HepG2 (cell line): ENCODE results near the gene SERTAD3.

Source experiments
- EZH2 ChIP-seq: conservative IDR thresholded peaks from 2 replicates; pipeline ENCODE4 v1.6.1; 2012; ENCODE audit warnings: mild to moderate bottlenecking, low read depth, low read length, moderate library complexity
- JARID2 ChIP-seq: sonication (generic); formaldehyde crosslinking; IDR thresholded peaks from 2 replicates; pipeline ENCODE4 v1.8.1; 2023; ENCODE audit warnings: missing genetic modification reagents, inconsistent platforms; ENCODE audit not compliant: insufficient replicate concordance
- NR2C2 ChIP-seq: sonication (generic); formaldehyde crosslinking; IDR thresholded peaks from 2 replicates; pipeline ENCODE4 v1.4.0; 2020; ENCODE audit warnings: missing genetic modification reagents, mild to moderate bottlenecking, moderate library complexity, borderline replicate concordance
- RELA ChIP-seq: sonication (generic); formaldehyde crosslinking; IDR thresholded peaks from 2 replicates; pipeline ENCODE4 v1.4.0; 2020; ENCODE audit warnings: missing genetic modification reagents
- SIN3A ChIP-seq: IDR thresholded peaks from 2 replicates; pipeline ENCODE4 v1.6.1; 2011; ENCODE audit warnings: low read depth, mild to moderate bottlenecking, control low read depth, low read length, borderline replicate concordance
- SMC3 ChIP-seq: IDR thresholded peaks from 2 replicates; pipeline ENCODE4 v1.6.1; 2011; ENCODE audit warnings: low read length, improper control_type of control experiment
- TBL1XR1 ChIP-seq: fragments of 150-350 bp; IDR thresholded peaks from 2 replicates; pipeline ENCODE4 v1.6.1; 2014; ENCODE audit warnings: borderline replicate concordance, low read length; ENCODE audit not compliant: partially characterized antibody
- ZNF784 ChIP-seq: sonication (generic); formaldehyde crosslinking; IDR thresholded peaks from 2 replicates; pipeline ENCODE4 v1.5.1; 2020; ENCODE audit warnings: missing genetic modification reagents, mild to moderate bottlenecking, borderline replicate concordance
- TF ChIP-seq, protein P1 (sequence below): sonication (generic); formaldehyde crosslinking; IDR thresholded peaks from 2 replicates; pipeline ENCODE4 v1.5.0; 2020; ENCODE audit warnings: mild to moderate bottlenecking, missing genetic modification reagents, moderate library complexity

GRCh38 chr19:40395956-40396355, 48.2 kb downstream of the SERTAD3 start:
- TF ChIP-seq TBL1XR1 (no peak), NR2C2 (no peak), RELA (no peak), SIN3A (no peak), ZNF784 (CRISPR knock-in tag) (no peak), EZH2 (no peak), SMC3 (no peak), JARID2 (CRISPR knock-in tag) (no peak)
- TF ChIP-seq, protein P1, sequence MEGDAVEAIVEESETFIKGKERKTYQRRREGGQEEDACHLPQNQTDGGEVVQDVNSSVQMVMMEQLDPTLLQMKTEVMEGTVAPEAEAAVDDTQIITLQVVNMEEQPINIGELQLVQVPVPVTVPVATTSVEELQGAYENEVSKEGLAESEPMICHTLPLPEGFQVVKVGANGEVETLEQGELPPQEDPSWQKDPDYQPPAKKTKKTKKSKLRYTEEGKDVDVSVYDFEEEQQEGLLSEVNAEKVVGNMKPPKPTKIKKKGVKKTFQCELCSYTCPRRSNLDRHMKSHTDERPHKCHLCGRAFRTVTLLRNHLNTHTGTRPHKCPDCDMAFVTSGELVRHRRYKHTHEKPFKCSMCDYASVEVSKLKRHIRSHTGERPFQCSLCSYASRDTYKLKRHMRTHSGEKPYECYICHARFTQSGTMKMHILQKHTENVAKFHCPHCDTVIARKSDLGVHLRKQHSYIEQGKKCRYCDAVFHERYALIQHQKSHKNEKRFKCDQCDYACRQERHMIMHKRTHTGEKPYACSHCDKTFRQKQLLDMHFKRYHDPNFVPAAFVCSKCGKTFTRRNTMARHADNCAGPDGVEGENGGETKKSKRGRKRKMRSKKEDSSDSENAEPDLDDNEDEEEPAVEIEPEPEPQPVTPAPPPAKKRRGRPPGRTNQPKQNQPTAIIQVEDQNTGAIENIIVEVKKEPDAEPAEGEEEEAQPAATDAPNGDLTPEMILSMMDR (CRISPR knock-in tag), result no peak
